ENCODE measurements around the gene MED16. TPM values are rescaled to one million over a fixed set of nuclear protein-coding genes. Genes with fewer than 3 reads are reported as not detected.
A peak's percentile ranks its signal among the peaks of the same experiment; 100 is the strongest.

The MED16 gene
- total and polyA plus RNA-seq, 2 of the 13 experiments (the other 11 are each of a cell fraction or from before 2014, with no cell fraction given): 13.3 to 14.8 TPM

DNA sequence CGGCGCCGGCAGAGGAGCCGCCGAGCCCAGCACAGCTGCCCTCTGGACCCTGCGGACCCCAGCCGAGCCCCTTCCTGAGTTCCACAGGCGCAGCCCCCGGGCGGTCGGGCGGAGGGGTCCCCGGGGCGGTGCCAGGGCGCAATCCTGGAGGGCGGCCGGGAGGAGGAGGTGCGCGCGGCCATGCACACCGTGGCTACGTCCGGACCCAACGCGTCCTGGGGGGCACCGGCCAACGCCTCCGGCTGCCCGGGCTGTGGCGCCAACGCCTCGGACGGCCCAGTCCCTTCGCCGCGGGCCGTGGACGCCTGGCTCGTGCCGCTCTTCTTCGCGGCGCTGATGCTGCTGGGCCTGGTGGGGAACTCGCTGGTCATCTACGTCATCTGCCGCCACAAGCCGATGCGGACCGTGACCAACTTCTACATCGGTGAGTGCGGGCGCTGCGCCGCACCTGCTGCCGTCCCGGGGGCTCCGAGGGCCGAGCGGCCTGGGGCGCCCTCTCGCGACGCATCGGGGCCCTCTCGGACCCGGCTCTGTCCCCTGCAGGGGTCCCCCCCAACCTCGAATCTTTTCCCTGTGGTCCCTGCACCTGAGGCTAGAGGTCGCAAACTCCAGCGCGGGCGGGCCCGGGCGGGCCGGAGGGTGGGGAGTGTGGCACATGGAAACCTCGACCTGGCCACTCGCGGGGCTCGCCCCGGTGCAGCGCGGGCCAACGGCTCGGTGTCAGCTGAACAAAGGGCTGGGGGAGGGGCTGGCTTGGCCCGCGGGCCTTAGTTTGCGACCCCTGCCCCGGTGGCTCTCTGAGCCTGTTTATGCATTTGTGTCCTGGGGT lies 24.6 kb upstream of the MED16 start, which contains the start of gene KISS1R (continued):
- TF ChIP-seq, protein P1, sequence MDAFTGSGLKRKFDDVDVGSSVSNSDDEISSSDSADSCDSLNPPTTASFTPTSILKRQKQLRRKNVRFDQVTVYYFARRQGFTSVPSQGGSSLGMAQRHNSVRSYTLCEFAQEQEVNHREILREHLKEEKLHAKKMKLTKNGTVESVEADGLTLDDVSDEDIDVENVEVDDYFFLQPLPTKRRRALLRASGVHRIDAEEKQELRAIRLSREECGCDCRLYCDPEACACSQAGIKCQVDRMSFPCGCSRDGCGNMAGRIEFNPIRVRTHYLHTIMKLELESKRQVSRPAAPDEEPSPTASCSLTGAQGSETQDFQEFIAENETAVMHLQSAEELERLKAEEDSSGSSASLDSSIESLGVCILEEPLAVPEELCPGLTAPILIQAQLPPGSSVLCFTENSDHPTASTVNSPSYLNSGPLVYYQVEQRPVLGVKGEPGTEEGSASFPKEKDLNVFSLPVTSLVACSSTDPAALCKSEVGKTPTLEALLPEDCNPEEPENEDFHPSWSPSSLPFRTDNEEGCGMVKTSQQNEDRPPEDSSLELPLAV (CRISPR knock-in tag; conservative IDR thresholded peaks at IDR 0.05; ENCODE audit: low read depth): no peak
- TF ChIP-seq MIER2 (CRISPR knock-in tag; IDR thresholded peaks at IDR 0.05) (no peak), CHD2 (IDR thresholded peaks at IDR 0.05; ENCODE audit: low read depth, low read length) (no peak), BRCA1 (CRISPR knock-in tag; IDR thresholded peaks at IDR 0.05) (0 out of 2 replicates have a peak, but pooled peaks have one; percentile 65), NFYB (CRISPR knock-in tag; IDR thresholded peaks at IDR 0.05) (no peak), HNF4A (CRISPR knock-in tag; IDR thresholded peaks at IDR 0.05) (peak; percentile 74), PRMT3 (CRISPR knock-in tag; IDR thresholded peaks at IDR 0.05; ENCODE audit: borderline replicate concordance, low read depth) (no peak), TSC22D2 (CRISPR knock-in tag; IDR thresholded peaks at IDR 0.05; ENCODE audit: borderline replicate concordance) (peak; percentile 77; the same call in 1 of the 2 replicates), ATM (IDR thresholded peaks at IDR 0.05; ENCODE audit: borderline replicate concordance) (no peak), ZFAT (CRISPR knock-in tag; conservative IDR thresholded peaks at IDR 0.05) (0 out of 2 replicates have a peak, but pooled peaks have one; percentile 62), ZBTB3 (CRISPR knock-in tag; IDR thresholded peaks at IDR 0.05; ENCODE audit: borderline replicate concordance, low read depth) (peak; percentile 44; the same call in 1 of the 2 replicates), POLR2AphosphoS2 (IDR thresholded peaks at IDR 0.05; ENCODE audit: low read depth, low read length) (no peak), KMT2A (CRISPR knock-in tag; IDR thresholded peaks at IDR 0.05) (peak; percentile 52), ZBTB8A (CRISPR knock-in tag; IDR thresholded peaks at IDR 0.05; ENCODE audit: borderline replicate concordance, low read depth) (no peak), TOE1 (CRISPR knock-in tag; IDR thresholded peaks at IDR 0.05) (peak; percentile 82; the same call in 1 of the 2 replicates)
- TF ChIP-seq, protein P2, sequence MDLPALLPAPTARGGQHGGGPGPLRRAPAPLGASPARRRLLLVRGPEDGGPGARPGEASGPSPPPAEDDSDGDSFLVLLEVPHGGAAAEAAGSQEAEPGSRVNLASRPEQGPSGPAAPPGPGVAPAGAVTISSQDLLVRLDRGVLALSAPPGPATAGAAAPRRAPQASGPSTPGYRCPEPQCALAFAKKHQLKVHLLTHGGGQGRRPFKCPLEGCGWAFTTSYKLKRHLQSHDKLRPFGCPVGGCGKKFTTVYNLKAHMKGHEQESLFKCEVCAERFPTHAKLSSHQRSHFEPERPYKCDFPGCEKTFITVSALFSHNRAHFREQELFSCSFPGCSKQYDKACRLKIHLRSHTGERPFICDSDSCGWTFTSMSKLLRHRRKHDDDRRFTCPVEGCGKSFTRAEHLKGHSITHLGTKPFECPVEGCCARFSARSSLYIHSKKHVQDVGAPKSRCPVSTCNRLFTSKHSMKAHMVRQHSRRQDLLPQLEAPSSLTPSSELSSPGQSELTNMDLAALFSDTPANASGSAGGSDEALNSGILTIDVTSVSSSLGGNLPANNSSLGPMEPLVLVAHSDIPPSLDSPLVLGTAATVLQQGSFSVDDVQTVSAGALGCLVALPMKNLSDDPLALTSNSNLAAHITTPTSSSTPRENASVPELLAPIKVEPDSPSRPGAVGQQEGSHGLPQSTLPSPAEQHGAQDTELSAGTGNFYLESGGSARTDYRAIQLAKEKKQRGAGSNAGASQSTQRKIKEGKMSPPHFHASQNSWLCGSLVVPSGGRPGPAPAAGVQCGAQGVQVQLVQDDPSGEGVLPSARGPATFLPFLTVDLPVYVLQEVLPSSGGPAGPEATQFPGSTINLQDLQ (CRISPR knock-in tag; IDR thresholded peaks at IDR 0.05): 0 out of 2 replicates have a peak, but pooled peaks have one; percentile 85
- TF ChIP-seq, protein P3, sequence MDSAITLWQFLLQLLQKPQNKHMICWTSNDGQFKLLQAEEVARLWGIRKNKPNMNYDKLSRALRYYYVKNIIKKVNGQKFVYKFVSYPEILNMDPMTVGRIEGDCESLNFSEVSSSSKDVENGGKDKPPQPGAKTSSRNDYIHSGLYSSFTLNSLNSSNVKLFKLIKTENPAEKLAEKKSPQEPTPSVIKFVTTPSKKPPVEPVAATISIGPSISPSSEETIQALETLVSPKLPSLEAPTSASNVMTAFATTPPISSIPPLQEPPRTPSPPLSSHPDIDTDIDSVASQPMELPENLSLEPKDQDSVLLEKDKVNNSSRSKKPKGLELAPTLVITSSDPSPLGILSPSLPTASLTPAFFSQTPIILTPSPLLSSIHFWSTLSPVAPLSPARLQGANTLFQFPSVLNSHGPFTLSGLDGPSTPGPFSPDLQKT (CRISPR knock-in tag; IDR thresholded peaks at IDR 0.05; ENCODE audit: borderline replicate concordance): no peak
- TF ChIP-seq, protein P4, sequence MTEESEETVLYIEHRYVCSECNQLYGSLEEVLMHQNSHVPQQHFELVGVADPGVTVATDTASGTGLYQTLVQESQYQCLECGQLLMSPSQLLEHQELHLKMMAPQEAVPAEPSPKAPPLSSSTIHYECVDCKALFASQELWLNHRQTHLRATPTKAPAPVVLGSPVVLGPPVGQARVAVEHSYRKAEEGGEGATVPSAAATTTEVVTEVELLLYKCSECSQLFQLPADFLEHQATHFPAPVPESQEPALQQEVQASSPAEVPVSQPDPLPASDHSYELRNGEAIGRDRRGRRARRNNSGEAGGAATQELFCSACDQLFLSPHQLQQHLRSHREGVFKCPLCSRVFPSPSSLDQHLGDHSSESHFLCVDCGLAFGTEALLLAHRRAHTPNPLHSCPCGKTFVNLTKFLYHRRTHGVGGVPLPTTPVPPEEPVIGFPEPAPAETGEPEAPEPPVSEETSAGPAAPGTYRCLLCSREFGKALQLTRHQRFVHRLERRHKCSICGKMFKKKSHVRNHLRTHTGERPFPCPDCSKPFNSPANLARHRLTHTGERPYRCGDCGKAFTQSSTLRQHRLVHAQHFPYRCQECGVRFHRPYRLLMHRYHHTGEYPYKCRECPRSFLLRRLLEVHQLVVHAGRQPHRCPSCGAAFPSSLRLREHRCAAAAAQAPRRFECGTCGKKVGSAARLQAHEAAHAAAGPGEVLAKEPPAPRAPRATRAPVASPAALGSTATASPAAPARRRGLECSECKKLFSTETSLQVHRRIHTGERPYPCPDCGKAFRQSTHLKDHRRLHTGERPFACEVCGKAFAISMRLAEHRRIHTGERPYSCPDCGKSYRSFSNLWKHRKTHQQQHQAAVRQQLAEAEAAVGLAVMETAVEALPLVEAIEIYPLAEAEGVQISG (CRISPR knock-in tag; IDR thresholded peaks at IDR 0.05): peak; percentile 69
- TF ChIP-seq, protein P5, sequence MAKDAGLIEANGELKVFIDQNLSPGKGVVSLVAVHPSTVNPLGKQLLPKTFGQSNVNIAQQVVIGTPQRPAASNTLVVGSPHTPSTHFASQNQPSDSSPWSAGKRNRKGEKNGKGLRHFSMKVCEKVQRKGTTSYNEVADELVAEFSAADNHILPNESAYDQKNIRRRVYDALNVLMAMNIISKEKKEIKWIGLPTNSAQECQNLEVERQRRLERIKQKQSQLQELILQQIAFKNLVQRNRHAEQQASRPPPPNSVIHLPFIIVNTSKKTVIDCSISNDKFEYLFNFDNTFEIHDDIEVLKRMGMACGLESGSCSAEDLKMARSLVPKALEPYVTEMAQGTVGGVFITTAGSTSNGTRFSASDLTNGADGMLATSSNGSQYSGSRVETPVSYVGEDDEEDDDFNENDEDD (CRISPR knock-in tag; IDR thresholded peaks at IDR 0.05; ENCODE audit: borderline replicate concordance): peak; percentile 44; the same call in 1 of the 2 replicates
